ENCODE measurements around the gene DDA1.

The DDA1 gene

GRCh38 chr19:17330262-17331044 is 21.1 kb downstream of the DDA1 start:
- DNase-seq: no peak

DNA sequence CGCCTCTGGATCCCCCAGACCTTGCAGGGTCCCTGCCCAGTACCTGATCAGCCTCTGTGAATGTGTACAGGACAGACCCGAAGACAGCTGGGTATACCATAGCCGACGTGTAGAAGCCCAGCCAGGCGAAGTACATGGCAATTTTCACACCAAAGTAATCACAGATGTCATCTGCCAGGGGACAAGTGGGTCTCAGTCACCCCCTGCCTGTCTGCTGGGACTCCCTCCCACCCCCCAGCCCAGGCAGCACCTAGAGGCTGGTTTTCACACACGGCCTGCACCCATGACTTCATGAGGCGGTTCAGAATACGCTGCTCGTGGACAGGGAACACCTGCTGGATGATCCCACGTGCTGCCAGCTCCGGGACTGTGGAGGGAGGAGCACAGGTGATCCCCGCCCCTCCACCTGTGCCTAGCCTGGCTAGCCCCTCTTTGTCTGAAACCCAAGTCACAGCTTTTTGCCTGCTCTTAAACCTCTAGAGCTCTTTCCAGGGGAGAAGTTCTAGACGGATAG is 21.7 kb downstream of the DDA1 start:
- no peak for DNase-seq

DNA sequence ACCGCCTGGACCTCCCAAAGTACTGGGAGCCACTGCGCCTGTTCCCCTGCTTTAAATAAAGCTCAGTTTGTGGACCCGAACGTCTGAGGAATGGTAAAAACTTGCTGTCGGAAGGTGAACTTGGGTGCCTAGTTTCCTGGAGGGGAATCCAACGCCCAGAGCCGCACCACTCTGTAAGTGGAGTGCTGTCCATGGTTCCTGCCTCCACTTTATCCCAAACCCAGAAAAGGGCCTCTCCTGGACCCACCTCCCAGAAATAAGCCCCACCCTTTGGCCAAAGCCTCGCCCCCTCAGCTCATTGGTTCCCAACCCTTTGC is 23.0 kb downstream of the DDA1 start:
- no peak for DNase-seq

DNA sequence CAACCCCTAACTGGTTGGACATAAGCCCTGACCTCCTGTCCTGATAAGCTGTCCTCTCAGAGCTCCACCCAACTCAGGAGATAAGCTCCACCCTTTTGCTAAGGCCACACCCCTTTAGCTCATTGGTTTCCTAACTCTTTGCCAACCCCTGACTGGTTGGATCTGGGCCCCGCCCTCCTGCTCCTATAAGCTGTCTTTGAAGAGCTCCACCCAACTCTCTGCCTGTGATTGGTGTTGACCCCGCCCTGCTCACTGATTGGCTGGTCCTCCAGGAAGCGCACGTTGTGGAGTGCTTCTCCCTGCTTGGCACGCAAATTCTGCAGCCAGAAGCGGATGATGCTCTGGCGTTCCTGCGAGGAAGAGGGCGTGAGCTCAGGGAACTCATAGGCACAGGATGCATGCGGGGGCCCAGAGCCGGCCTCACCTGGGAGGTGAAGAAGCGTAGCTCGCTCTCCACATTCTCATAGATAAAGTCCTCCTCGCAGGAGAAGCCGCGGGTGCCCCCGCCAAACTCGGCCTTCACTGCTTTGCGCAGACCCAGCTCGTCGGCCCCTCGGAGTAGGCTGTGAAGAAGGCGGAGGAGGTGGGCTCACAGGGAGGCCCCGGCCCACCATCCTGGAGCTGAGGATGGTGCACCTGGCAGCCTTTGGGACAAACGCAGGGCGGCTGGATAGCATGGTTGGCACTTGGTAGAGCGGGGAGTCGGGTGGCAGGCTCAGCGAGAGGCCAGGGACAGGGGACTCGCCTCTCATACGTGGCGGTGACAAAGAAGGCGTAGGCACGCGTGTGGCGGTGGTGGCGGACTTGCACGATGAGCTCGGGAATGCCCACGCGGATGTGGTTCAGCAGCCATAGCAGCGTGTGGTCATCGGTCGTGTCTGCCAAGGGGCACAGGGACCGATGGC is 23.6 kb downstream of the DDA1 start:
- peak; percentile 59 for DNase-seq

- peak; percentile 86 for DNase-seq
These were observed 24.4 kb downstream of the DDA1 start for GRCh38 chr19:17333611-17334413.

GRCh38 chr19:17334414-17335409 is 25.3 kb downstream of the DDA1 start, which contains the start of gene ANO8:
Gene ANO8 (minus strand): TSS chr19:17334855. CDS start chr19:17334670, 185 bp downstream.
- DNase-seq: peak; percentile 99

- DNase-seq: no peak
These were observed 26.2 kb downstream of the DDA1 start for GRCh38 chr19:17335575-17335974.

DNA sequence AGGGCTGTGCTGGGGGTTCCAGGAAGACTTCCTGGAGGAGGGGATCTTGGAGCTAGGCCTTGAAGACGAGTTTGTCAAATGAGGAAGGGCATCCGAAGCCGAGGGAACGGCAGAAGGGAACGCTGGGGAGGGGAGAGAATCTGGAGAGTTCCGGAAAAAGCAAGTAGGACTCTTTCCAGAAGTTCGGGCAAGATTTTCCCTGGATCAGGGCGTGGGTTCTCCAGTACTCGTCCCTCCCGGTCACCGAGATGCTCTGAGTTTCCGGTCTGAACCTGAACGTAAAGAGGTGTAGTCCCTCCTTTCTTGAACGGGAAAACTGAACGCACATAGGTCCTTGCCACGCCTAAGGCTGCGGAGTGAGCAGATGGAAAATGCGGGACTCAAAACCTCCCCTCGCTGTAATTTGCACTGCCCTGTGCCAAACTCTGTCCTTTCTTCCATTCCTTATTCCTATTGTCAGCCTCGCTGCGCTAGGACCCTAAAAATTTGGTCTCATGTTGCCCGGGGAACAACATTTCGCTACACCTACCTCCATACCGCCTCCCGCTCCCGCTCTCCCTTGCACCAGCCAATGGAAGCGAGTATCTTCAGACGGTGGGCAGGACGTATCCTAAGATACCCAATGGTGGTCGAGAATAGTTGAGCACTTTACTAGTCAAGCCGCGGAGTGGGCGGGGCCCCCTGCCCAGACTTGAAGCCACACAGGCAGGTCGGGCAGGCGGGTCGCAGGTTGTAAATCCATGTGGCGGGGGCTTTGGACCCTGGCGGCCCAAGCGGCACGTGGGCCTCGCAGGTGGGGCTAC is 27.7 kb downstream of the DDA1 start, which contains the start of gene GTPBP3:
Gene GTPBP3, plus strand, starts transcription at position 682 of the 803 bp plus-strand sequence. Its CDS starts 59 bp downstream, at position 741.
- peak; percentile 99 for DNase-seq

DNA sequence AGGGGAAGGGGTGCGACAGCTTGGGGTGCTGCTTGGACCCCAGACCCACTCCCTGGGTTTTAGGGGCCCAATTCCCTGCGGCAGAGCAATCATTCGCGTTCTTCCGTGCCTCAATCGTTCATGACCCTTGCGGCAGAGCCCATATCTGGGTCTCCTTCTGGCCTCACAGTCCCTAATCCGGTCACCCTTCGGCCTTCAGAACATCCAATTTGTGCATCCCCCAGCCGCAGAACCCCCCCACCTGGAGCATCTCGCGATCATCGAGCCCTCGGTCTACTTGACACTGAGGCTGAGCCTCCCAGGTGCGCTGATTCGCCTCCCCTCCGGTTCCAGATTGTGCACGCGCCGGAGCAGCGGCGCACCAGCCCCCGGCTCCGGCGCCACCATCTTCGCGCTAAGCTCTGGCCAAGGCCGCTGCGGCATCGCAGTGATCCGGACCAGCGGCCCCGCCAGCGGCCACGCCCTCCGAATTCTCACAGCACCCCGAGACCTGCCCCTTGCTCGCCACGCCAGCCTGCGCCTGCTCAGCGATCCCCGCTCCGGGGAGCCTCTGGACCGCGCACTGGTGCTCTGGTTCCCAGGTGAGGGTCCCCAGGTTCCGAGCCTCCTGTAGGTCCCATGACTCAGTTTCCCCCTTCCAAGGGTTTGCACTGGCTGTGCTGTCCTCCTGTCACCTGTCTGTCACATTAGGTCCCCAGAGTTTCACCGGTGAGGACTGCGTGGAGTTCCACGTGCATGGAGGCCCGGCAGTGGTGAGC is 28.5 kb downstream of the DDA1 start:
- no peak for DNase-seq

DNA sequence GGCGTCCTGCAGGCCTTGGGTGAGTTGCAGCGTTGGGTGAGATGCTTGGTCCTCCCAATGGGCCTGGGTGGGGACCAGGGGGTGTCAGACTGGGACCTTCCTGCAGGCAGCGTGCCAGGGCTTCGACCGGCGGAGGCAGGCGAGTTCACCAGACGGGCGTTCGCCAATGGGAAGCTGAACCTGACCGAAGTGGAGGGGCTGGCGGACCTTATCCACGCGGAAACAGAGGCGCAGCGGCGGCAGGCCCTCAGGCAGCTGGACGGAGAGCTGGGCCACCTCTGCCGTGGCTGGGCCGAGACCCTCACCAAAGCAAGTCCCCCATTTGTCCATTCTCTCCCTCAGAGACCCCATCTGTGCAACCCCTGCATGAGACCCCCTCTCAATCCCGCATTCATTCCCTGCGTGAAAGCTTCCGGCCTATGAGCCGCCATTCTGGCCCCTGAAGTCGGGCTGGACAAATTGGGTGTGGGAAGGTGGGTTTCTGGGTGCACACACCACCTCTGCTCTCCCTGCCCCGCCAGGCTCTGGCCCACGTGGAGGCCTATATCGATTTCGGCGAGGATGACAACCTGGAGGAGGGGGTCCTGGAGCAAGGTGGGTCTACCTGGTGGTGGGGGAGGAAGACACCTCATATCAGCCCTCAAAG is 29.2 kb downstream of the DDA1 start:
- DNase-seq: no peak

- DNase-seq: no peak
These were observed 29.9 kb downstream of the DDA1 start for GRCh38 chr19:17339088-17339741.

DNA sequence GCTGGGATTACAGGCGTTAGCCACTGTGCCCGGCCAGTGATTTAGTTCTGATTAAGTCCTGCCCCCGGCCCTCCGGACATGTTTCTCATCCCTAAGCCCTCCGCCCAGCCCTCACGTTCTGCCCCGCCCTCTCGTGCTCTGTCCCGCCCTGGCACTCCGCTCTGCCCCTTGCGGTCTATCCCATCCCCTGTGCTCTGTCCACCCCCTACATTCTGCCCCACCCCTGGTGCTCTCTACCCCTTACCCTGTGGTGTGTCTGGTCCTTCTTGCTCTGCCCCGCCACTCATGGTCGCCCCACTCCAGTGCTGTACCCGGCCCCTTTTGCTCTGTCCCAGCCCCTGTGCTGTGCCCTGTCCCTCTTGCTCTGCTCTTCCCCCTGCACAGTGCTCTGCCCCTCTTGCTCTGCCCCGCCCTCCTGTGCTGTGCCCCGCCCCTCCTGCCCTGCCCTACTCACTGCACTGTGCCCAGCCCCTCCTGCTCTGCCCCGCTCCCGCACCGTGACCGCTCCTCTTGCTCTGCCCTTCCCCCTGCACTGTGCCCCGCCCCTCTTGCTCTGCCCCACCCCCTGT is 31.0 kb downstream of the DDA1 start:
- no peak for DNase-seq

DNA sequence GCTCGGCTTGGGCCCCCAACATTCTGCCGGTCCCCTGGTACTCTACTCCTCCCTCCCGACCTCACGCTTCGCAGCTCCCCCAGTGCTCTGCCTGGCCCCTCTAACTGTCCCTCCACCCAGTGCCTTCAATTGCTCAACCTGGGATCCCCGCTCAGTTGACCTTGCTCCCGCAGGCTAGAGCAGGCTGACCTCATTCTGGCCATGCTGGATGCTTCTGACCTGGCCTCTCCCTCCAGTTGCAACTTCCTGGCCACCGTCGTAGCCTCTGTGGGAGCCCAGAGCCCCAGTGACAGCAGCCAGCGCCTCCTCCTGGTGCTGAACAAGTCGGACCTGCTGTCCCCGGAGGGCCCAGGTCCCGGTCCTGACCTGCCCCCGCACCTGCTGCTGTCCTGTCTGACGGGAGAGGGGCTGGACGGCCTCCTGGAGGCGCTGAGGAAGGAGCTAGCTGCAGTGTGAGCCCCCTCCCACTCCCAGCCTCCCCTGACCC is 31.6 kb downstream of the DDA1 start:
- no peak for DNase-seq

- no peak for DNase-seq
These were observed 32.0 kb downstream of the DDA1 start for GRCh38 chr19:17341386-17341785.

DNA sequence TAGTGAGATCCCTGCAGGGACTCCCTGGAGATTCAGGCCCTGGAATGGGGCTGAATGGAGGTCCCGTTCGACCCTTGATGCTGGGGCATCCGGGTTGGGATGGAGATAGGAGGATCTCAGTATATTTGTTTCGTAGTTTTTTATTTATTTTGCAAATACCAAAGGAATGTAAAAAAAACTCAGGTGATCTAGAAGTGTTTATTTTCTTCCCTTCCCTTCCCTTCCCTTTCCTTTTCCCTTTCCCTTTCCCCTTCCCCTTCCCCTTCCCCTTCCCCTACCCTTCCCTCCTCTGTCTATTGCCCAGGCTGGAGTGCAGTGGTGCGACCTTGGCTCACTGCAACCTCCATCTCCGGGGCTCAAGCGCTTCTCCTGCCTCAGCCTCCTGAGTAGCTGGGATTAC is 32.5 kb downstream of the DDA1 start:
- DNase-seq: no peak

DNA sequence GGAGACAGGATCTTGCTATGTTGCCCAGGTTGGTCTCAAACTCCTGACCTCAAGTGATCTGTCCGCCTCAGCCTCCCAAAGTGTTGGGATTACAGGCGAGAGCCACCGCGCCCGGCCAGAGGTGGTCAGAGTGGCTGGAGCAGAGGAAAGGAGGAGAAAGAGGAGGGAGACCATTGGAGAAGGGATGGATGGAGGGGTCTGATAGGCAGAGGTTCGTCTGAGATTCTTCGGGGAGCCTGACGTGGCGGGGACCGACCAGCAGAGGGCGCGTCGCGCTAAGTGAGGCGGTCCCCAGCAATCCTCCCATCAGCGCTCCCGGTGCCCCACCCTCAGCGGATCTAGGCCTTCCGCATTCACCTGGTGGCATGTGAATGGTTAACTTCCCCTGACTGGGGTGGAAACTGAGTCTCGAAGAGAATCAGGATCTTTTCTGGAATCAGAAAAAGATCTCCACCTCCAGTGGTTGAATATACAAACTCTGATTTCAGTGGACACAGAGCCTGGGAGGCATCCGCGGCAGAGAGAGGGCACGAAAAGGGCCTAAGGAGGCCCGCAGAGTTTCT is 36.8 kb downstream of the DDA1 start:
- DNase-seq: peak; percentile 52

GRCh38 chr19:17347361-17347760 is 38.0 kb downstream of the DDA1 start:
- peak; percentile 27 for DNase-seq

DNA sequence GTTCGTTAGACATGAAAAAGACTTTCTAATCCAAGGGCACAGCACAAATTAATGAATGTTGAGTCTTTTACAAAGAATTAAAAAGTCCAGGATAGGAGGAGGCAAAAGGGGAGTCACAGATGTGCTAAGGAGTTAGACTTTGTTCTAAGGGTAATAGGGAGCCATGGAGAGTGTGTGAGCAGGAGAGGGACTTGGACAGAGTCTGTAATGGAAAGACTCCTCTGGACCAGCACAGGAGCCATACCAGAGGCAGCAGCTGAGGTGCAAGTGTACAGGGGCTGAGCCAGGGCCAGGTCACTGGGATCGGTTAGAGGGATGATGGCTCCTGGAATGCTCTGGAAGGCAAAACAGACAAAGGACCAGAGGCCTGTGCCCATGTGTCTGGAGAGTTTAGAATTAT is 38.5 kb downstream of the DDA1 start:
- DNase-seq: no peak

Measured in fibroblast of skin of back (primary cell).